Mononuclear cell (primary cell): ENCODE measurements around the gene CCDC78. TPM values are rescaled to one million over a fixed set of nuclear protein-coding genes. Genes with fewer than 3 reads are reported as not detected.

ENCODE experiments used
- total RNA-seq: library from RNA; depleted of rRNA; stranded (reverse); fragments of >200 nt; gene quantifications from one replicate; pipeline ENCODE4 v1.2.3, GENCODE V29; 2012

CCDC78 gene
- total RNA-seq, 1 donor, result 1.0 TPM

Other genes starting within 250 kb of the CCDC78 start
- 31.2 TPM for gene CAPN15, start 198.7 kb downstream of the CCDC78 start, total RNA-seq
- gene PRR35, start 166.0 kb downstream of the CCDC78 start, total RNA-seq, result 0.10 TPM
- 1.2 TPM for gene NHLRC4, start 159.4 kb downstream of the CCDC78 start, total RNA-seq
- 8.5 TPM for gene PIGQ, start 156.5 kb downstream of the CCDC78 start, total RNA-seq
- 6.6 TPM for gene RAB40C, start 136.4 kb downstream of the CCDC78 start, total RNA-seq
- gene WFIKKN1, start 95.5 kb downstream of the CCDC78 start, total RNA-seq, result 0.31 TPM
- gene METTL26, start 90.1 kb downstream of the CCDC78 start, total RNA-seq, result 49.0 TPM
- gene MCRIP2, start 84.6 kb downstream of the CCDC78 start, total RNA-seq, result 18.5 TPM
- gene WDR90, start 77.1 kb downstream of the CCDC78 start, total RNA-seq, result 4.6 TPM
- gene RHOT2, start 58.3 kb downstream of the CCDC78 start, total RNA-seq, result 45.2 TPM
- gene RHBDL1, start 50.8 kb downstream of the CCDC78 start, total RNA-seq, result 0.84 TPM
- 39.0 TPM for gene STUB1, start 46.0 kb downstream of the CCDC78 start, total RNA-seq
- gene JMJD8, start 42.1 kb downstream of the CCDC78 start, total RNA-seq, result 25.0 TPM
- 4.4 TPM for gene WDR24, start 36.0 kb downstream of the CCDC78 start, total RNA-seq
- gene FBXL16, start 20.6 kb downstream of the CCDC78 start, total RNA-seq, result 1.7 TPM
- 4.8 TPM for gene METRN, start 11.3 kb downstream of the CCDC78 start, total RNA-seq
- 5.8 TPM for gene ANTKMT, start 5.3 kb downstream of the CCDC78 start, total RNA-seq
- 4.6 TPM for gene HAGHL, start 663 bp upstream of the CCDC78 start, total RNA-seq
- 22.7 TPM for gene CIAO3, start 14.6 kb upstream of the CCDC78 start, total RNA-seq
- gene MSLN, start 34.3 kb upstream of the CCDC78 start, total RNA-seq, result 0.21 TPM
- 10.4 TPM for gene RPUSD1, start 61.9 kb upstream of the CCDC78 start, total RNA-seq
- 8.8 TPM for gene CHTF18, start 62.2 kb upstream of the CCDC78 start, total RNA-seq
- gene GNG13, start 74.3 kb upstream of the CCDC78 start, total RNA-seq, result not detected
- gene LMF1, start 244.5 kb upstream of the CCDC78 start, total RNA-seq, result 17.4 TPM